ENCODE measurements around the gene SLFN5.

- no peak for TF ChIP-seq CTCF (conservative IDR thresholded peaks at IDR 0.05 in 1 of 2, IDR thresholded peaks at IDR 0.05 in 1 of 2; ENCODE audit: low read depth in 1 of 2, low read length in 2 of 2)
- TF ChIP-seq EZH2 (IDR thresholded peaks at IDR 0.05; ENCODE audit: low read length, missing control alignments), result no peak
Measured at GRCh38 chr17:35314415-35315216, 71.7 kb downstream of the SLFN5 start.
